Measurements from ENCODE around the gene PARVG.

The PARVG gene

DNA sequence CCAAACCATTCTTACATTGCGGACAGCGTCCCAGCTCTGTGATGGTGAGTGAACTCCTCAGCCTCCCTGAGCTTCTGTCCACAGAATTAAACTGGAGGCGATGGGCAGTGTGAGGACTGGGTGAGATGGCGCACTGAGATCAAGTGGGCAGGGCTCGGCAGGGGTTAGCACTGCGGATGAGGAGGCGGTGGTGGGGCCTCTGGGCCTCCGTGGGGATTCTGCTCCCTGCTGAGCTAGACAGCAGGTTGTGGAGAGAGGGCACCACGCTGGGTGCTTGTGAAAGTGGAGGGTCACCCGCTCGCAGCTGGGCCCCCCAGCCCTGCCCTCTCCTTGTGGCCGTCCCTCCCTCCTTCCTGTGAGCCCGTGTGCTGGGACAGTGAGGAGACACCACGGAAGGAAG, 25.6 kb upstream of the PARVG start:
- DNase-seq (ENCODE audit: low spot score): no peak

DNA sequence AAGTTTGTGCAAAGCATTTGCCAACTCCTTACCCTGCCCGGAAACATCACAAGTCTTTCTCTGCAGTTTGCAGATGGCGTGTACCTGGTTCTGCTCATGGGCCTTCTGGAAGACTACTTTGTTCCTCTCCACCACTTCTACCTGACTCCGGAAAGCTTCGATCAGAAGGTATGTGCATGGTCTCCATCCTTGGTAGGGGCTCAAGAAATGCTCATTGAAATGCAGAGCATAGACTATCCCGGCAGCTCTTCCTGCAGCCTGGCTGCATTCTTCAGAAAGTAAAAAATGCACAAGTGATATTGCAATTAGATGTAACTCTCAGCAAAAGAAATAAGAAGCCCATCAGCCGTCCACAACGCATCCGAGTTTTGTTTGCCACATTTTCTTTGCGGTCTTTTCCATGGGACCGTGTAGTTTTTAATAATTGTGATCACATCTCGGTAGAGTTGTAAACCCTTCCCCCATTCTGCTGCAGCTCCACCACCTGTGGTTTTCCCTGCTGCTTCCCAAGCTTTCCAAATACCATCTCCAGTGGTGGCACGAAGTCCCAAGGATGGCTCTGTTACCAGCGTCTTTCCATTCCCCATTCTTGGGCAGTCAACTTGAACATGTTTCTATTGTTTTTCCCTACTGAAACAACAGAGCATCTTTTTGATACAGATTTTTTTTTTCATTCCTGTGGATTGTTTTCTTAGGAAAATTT, 22.7 kb upstream of the PARVG start:
- no peak for DNase-seq (ENCODE audit: low spot score)

DNA sequence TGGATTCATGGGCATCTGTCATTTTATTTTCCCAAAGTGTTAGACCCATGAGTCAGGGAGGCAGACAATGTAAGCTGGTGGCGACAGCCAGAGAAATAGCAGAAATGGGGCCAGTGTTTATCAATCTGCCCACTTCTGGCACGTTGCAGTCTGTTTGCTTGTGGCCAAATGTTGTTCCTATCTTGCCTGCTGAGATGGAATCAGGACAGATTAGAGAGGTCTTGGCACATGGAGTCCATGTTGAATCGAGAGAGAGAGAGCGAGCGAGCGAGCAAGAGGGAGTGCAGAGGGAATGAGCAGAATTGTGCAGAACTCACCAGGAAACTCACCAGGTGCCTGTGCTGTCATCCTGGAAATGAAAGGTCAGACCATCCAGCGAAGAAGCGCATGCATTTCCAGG, 21.9 kb upstream of the PARVG start:
- DNase-seq (ENCODE audit: low spot score): no peak

DNA sequence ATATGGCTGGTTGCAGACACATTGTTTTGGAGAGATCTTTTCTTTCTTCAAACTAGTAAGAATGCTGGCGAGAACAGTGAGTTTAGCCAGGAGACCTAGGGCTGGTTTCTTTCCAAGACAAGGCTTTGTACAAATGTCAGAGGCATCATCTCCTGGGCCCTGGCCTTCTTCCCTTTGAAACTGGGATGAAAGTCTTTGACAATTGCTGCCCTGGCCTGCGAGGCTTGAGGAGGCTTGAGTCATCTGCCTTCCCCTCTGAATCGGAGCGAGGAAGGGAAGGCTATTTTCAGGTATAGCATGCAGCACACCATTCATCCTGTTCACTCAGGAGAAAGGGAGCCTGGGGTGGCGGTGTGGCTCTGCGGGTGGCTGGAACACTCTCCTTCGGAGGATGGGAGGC, 21.5 kb upstream of the PARVG start:
- no peak for DNase-seq (ENCODE audit: low spot score)

DNA sequence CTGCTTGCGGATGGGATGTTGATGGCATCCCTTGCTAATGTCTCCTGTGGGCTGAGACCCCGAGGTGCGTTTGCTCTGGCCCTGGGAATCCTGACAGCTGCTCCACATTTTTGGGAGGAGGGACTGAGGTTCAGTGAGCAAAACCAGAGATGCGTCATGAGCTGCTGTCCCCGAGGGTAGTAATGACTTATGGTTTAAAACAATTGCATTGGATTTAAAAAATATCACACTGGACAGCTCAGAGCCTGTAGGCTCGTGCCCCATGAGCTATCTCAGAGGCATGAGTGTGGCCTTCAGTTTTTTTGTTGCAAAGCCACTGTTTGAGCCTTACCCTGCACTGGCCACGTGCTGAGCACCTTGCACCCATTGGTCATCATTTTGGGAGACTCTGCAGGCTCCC, 20.9 kb upstream of the PARVG start:
- DNase-seq (ENCODE audit: low spot score): no peak

DNA sequence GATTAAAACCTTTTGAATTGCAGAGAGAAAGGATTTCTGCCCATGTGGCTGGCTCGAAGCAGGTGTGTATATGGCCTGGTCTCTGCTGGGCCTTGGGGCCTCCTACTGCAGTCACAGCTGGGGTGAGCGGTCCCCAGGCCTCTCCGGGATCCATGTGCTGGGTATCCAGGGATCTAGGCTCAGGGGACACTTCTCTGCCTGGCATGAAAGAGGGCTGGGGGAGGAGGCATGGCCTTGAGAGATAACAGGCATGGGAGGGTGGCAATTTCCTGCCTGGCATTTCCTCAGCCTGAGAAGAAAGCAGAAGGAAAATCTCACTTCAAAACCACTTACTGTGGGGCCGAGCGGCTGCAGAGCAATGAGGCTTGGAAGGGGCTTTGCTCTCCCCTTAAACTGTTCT, 20.3 kb upstream of the PARVG start:
- DNase-seq (ENCODE audit: low spot score): no peak

DNA sequence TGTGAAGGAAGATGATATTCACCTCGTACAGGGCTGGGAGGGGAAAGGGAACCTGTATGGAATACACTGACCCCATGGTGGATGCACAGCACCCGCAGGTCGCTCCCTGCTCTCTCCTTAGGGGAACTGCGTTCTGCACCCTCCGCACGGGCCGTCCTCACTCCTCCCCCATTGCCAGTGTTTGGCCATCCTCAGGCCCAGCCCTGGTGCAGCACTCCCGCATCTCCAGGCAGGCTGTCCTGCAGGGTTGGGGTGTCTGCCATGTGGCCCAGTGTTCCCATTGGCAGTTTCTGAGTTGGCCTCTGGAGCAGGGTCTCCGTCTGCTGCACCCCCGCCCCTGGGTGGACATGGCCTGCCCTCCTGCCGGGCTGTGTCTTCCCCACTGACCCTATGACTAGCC, 19.1 kb upstream of the PARVG start:
- DNase-seq (ENCODE audit: low spot score): no peak

DNA sequence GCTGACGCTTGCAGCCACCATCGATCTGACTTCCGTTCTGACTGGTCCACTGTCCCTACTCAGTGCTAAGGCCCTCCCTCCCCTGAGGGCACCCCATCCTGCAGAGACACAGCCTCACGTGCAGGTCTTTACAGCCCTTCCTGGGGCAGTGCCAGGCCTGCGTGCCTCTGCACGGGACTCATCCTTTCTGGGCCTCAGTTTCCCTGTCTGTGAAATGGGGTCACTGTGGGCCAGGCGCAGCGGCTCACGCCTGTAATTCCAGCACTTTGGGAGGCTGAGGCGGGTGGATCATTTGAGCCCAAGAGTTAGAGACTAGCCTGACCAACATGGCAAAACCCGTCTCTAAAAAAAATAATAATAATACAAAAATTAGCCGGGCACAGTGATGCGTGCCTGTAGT, 17.8 kb upstream of the PARVG start:
- DNase-seq (ENCODE audit: low spot score): no peak

DNA sequence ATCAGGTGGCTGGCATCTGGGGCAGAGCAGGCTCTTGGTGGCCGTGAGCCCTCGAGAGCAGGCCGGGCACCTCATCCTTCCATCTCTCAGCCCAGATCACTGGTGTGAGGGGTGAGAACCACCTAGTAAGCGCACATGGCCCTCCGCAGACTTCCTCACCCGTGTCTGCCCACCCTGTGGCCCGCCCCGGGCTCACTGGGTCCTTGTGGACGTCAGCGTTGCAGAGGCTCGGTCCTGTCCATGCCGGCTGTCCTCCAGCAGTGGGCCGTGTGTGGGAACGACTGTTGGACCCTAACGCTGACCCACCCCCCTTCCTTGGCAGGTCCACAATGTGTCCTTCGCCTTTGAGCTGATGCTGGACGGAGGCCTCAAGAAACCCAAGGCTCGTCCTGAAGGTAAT, 17.2 kb upstream of the PARVG start:
- DNase-seq (ENCODE audit: low spot score): no peak

DNA sequence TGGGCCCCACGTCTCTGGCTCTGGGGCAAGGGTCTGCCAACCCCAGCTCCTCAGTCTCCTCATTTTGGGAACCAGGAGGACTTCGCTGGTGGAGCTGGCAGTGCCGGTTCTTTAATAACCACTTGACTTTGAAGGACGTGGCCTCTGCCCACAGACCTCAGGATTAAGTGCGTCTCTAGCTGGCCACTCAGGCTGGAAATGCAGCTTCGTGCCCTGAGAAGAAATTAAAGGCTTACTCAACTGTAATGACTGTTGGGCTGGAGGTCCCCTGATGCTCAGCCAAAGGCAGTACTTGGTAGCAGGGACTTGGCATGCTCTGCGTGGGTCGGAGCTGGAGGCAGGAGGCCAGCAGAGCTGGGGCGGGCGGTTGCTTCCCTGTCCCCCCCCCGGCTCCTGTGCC, 16.7 kb upstream of the PARVG start:
- no peak for DNase-seq (ENCODE audit: low spot score)

DNA sequence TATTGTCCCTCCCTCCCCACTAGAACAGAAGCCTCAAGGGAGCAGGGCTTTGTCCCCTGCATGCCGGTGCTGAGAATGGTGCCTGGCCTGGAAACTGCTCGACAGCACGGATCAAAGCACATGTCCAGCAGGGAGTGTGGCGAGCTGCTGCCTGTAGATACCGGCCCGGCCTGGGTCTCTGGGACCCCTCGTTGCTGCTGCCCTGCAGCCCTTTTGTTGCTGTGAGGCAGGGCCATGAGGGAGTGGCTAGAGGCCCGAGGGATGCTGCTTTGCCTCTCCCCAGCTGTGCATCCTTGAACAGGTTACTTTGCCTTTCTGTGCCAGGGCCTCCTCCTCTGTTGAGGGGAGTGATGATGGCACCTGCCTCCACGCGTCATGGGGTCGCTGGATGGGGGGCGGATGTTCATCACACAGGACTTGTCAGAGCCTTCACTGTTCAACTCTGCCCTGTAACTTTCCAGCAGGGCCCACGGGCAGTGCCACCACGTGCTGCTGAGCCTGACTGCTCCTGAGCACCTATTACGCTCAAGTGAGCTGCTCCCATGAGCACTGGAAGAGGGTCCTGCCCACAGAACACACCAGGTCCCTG, 15.3 kb upstream of the PARVG start:
- DNase-seq (ENCODE audit: low spot score): no peak

DNA sequence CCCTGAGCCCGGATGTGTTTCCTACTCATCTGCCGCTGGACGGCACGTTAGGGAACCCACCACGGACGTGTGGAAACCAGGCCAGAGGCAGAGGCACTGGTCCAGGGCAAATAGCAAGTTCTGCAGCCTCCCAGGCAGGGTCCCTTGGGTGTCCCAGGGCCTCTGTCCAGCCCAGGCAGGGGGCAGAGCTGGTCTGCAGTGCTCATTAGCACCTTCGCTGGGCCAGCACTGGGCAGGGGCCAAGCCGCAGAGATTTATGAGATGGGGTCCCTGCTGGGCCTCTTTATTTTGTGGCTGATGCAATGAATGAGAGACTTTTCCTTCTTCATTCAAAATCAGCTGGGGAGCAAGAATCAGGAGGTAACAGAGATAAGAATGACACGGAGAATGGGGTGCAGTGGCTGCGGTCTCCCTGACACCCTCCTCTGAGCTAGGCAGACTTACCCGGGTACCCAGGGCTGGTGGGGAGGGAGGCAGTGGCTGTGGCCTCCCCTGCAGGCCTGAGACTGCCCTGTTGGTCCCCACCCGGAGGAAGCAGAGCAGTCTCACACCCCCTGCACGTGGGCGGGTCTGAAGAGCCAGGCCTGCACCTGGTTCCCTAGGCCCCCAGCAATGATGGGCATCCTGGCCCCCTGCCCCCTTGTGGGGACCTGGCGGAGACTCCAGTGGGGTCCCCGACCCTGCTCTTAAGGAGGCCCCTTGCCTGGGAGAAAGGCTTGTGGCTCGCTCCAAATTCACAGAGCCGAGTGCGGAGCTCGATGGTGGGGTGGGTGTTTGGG, 14.0 kb upstream of the PARVG start:
- no peak for DNase-seq (ENCODE audit: low spot score)

DNA sequence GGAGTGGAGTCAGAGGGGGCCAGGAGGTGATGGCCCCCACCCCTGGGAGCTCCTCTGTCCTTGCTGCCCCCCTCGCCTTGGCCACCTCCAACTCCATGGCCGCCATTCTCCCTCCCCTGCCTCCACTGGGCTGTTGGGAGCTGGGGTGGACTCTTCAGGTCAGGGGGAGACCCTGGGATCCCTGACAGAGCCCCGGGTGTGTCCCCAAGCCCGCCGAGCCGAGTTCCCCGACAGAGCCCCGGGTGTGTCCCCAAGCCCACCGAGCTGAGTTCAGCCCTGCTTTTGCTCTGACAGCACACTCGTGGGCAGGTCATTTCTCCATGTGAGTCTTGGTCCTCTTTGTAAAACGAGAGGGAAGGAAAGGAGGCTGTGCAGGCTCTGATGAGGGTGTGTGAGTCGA, 13.2 kb upstream of the PARVG start:
- no peak for DNase-seq (ENCODE audit: low spot score)

DNA sequence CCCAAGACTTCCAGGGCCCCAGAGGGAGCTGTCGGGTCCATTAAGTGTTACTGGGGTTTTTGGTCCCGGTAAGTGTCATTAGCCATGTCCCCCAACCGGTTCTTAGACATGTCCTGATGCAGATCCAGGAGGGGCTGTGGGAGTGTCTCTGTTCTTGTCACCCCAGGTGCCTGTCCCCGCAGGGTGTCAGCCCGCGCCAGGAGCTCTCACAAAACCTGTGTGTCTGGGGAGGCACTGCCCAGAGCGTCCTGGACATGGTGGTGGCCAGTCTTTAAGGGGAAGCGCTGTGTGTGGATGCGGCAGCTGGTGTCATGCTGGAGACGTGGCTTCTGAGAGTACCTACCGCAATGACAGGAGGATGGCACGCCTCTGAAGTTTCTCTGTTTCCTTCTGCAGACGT, 12.5 kb upstream of the PARVG start:
- no peak for DNase-seq (ENCODE audit: low spot score)

DNA sequence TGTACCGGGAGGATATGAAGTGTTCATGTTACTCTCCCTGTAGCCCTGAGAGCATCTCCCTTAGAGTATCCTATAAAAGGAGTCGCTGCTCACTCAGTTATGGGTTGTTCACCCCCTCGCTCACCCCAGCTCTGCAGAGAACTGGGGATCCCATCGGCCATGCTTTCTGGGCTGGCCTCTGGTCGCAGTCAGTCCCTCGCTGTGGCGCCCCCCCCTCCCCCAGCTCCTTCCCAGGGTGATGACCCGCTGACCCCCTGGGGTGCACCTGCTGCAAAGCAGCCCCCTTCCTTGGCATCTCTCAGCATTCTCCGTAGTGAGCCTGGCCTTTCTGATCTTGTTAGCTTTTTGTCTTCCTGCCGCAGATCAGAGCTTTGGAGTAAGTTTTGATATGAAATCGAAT, 10.3 kb upstream of the PARVG start:
- DNase-seq (ENCODE audit: low spot score): no peak

DNA sequence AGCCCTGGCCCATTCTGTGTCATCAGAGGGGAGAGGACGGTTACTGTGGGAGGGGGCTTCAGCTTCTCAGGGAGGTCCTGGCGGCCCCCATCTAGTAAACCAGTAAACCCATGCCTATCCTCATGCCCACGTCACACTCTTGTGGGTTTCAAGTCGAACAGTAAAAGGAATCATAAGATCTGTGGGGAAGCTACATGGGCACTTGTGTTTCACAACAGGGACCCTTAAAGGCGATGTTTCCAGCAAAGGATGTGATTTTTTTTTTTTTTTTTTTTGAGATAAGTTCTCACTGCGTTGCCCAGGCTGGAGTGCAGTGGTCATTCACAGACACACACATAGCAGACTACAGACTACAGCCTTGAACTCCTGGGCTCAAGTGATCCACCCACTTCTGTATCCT, 9.2 kb upstream of the PARVG start:
- no peak for DNase-seq (ENCODE audit: low spot score)

DNA sequence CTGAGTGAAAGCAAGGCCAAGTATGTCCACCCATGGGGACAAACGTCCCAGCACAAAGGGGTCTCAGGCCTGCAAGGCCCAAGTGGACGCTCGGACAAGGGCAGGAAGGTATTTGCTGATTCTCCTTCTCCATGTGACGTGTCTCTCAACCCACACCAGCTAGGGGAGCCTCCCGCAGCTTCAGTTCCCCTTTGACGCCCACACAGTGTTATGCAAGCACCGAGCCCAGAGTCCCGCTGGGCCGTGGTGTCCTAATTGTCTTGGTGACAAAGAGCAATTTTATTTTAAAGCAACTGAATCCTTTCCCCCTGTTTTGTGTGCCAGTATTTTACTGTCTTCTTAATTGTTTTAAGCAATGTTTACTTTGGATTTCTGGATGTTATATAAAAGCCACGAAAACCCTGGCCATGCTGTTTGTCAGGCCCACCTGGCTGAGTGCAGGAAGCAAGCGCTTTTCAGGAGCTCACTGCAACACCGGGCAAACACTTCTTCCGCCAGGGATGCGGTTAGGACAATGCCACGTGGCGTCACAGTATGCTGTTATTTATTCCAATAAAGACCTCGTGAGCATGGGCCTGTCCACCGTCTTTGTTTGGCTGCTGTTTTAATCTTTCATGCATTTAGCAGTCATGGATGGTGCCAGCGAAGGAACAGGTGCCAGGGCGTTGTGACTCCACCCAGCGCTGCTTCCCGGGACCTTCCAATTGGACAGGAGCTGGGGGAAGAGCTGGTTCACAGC, 8.2 kb upstream of the PARVG start:
- DNase-seq (ENCODE audit: low spot score): no peak

DNA sequence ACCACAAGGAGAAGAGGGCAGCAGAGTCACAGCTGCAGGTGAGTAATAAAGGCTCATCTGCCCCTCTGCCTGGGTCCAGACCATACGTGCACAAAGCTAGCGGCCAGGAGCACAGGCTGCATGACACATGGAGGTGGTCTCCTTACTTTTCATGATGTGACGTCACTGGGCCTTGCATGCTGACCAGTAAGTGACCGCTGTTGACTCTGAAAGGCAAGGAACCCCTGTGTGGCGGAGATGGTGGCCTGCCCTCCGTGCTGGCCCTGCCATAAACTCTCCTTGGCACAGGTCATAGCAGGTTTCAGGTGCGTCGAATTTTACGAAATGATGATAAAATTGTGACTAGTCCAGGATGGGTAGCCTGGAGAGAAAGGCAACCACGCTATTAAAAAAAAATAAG, 7.6 kb upstream of the PARVG start:
- no peak for DNase-seq (ENCODE audit: low spot score)

DNA sequence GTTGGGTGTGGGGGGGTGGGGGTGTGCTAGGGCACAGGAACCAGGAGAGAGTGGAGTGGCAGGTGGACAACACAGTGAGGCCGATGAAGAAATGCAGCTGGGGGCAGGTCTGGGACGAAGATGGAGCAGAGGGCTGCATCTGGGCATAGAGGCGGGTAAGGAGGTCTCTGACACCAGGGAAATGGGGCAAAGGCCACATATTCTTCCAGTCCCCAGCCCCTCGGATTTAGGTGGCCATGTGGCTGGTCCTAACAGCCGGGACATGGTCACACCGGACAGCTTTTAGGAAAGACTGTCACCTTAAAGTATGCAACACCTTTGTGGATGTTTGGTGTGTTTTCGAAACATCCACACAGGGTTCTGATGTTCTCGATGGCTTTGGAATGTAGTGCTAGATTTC, 5.0 kb upstream of the PARVG start:
- DNase-seq (ENCODE audit: low spot score): no peak

DNA sequence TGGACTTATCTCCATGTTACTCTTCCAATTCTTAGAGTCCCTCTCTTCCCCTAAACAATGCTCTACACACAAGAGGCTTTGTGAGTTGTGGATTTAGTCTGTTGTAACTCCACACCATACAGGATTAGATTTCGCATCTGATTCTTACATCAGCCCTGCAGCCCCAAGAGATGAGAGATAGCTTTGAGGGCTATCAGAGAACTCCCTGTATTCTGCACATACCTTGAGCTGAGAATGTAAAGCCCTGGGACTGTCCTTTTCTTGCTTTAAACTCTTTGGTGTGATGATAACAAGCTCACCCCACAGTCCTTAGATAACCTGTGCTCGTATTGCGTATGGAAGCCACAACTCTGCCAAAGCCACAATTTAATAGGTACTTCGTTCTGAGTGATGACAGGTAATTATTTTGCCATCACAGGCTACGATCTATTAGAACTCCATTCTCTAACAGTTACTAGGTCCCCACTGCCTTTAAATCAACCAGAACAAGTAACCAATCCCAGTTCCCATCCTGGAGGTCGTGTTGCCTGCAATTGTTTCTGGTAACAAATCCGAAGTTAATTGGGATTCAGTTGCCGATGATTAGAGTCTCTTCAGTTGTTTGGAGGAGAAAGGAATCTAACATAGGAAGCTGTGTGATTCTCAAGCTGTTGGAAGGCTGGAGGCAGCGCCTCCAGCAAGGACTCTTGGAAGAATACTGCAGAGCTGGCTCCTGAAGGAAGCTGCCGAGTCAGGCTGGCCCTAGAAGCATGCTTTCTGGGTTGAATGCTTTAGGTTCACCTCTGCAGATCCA, 1.3 kb upstream of the PARVG start:
- no peak for DNase-seq (ENCODE audit: low spot score)

DNA sequence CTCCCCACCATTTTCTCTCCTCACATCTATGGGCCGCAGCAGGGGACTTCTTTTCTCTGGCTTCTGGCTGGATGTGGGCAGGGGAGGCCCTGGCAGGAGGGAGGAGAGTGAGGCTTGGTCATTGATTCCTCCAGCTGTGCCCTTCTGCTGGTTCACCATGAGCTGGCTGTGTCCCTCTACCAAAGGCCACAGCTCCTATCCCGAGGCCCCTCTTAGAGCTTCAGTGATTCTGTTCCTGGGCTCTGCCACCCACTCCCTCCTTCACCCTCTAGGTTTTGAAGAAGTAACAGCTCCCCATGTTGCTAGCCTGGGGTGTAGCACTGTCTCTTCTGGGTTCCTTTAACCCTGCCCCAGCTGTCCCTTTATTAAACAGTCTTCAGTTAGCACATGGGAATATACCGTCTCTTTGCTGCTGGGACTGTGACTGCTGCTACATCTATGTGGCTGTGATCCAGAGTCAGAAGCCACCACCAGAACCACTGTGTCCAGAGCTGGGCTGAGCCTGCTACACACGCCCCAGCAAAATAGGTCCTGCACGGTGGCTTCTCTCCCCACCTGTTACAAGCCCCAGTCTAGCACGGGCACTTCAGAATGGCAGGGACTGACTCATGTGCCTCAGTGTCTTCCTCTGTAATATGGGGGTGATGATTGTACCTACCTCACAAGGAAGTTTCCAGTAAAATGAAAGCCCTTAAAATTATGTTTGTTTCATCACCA, 578 bp upstream of the PARVG start:
- DNase-seq (ENCODE audit: low spot score): no peak

Measured in AG08395 (cell line).